Activated CD8-positive, alpha-beta memory T cell treated with anti-CD3 and anti-CD28 coated beads for 1 hour (primary cell): ENCODE results near the gene KCNH1.

ENCODE experiments used
- DNase-seq, 2 donors: peaks; one replicate each; pipeline ENCODE4 v3.0.0-alpha.2; 2020; ENCODE audit warnings: low read depth in 1 of 2; ENCODE audit errors: extremely low read depth in 1 of 2

KCNH1 gene

GRCh38 chr1:210932104-210932503 lies 201.8 kb downstream of the KCNH1 start:
- DNase-seq: no peak

DNA sequence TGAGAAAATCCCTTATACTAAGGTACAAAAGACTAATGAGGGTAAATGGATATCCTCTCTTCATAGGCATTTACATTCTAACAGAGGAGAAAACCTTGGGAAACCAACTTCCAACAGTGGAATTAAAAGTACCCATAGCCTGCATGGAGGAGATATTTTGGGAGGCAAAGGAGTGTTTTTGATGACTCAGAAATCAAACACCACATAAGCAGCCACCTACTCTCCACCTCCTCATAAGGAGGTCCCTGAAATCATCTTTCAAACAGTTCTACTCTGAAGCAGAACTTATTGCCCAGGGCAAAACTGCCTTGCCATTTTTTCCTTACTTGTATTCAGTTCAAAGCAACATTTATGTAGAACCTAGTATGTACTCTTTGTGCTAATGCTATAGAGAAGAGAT lies 211.3 kb downstream of the KCNH1 start:
- no peak for DNase-seq

DNA sequence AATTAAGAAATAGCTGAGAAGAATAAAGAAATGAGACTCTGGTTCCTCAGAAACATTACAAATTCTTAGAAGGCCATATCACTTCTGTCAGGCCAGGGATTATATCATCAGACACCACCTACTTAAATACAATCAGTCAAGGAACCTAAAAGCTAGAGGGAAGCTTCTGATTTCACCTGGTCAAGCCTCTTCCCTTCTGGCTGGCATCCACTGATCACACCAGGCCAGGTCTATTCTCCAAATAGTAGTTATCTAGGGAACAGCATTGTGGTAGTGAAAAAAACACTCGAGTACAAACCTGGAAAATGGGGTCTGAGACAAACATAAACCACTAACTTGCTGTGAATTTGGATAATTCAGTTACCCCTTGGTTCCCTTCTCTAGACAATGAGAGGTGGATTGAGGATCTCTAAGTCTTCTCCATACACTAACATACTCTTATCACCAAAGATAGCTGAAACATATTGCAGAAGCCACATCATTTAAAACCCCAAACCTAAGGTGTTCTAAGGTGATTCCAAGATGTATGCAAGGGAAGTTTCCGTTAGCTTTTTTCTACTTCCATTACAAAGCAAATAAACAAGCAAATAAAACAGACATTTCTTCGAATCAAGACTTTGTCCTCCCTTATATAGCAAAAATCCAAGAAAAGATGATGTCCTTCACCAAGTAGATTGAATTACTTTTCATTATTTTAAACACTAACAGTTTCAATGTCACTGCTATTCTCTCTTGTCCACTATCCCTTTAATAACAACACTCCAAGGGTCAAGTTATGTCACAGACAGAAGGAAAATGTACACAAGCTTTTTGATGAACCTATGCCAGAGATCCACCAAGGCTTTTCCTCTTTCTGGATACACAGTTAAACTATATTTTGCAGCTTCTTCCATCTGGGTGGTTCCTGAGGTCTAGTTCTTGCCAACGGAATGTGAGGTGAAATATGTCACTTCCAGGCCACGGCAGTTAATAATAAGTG lies 212.9 kb downstream of the KCNH1 start:
- DNase-seq: no peak

GRCh38 chr1:210920258-210920657 lies 213.7 kb downstream of the KCNH1 start:
- DNase-seq: no peak

DNA sequence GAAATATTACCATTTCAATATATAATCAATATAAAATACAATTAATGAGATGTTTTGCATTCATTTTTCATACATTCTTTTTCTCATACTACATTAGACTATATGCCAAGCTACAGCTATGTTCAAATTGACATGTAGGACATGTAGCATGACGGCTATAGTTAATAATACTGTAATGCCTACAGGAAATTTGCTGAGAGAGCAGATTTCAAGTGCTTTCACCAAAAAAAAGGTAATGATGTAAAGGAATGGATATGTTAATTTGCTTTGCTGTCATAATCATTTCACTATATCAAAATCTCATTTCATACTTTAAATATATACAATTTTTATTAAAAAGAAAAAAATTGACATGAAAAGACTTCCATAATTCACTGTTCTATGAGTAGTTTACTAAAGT lies 215.1 kb downstream of the KCNH1 start:
- no peak for DNase-seq

GRCh38 chr1:210917560-210918169 lies 216.3 kb downstream of the KCNH1 start:
- DNase-seq: no peak

- DNase-seq: no peak
These were observed 217.4 kb downstream of the KCNH1 start for GRCh38 chr1:210916548-210916947.

DNA sequence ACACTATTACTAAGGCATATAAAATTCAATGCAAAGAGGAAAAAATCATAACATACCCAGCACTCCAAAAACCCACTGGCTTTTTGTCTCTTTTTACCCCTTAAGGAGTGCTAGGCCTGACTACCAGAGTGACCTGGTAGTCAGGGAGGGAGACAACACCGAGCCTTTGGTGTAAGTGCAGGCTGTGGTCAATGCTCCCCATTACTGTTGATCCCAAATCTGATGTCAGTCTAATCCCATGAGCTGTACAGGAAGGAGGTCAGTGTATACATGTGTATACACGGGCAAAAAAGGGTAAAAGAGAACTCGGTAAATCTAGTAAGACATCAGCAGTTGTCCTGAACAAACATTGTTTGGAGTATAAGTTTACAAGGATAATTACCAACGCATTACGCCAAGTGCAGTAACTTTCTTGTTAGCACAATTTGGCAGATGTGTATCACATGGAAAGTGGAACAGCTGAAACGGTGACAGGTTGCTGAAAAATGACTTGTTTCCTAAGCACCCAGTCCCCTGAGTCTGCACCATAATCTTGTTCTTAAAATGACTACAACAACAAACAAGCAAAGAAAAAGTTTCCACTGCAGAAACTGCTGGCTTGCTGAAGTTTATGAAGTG lies 217.9 kb downstream of the KCNH1 start:
- DNase-seq: no peak

DNA sequence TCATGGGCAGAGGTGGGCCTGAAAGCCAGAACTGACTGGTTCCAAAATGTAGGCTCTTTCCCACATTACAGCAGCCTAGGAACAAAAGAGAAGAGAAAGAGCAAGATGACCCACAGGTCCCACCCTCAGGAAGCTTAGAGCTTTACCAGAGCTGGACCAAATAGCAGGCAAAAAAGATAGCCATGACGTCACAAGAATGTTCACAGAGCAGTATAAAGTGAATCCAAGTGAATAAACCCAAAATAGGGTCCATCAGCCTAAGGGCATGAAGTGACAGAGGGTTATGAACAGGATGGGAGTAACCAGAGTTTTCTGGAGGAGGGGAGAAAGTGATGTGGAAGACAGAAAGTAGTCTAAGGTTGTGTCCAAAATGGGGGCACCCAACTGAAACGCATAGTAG lies 221.2 kb downstream of the KCNH1 start:
- DNase-seq: no peak

GRCh38 chr1:210910020-210910575 lies 223.8 kb downstream of the KCNH1 start:
- DNase-seq: no peak

DNA sequence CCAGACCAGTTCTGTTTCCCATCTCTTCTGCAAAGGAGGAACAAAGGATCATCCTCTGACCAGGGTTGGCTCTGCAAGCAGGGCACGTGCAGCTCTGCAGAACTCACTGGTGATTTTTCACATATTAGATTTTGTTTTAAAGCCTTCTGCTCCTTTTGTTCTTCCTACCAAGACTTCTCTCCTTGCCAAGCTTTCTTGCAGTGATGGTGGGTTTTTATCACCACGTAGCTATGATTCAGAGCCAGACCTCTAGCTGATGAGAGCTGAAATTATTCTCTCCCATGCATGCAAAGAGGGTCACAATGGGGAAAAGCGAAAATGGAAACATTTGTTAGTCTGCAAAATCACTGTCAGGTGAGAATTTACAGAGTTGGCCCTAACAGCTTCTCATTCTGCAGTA lies 225.2 kb downstream of the KCNH1 start:
- no peak for DNase-seq

DNA sequence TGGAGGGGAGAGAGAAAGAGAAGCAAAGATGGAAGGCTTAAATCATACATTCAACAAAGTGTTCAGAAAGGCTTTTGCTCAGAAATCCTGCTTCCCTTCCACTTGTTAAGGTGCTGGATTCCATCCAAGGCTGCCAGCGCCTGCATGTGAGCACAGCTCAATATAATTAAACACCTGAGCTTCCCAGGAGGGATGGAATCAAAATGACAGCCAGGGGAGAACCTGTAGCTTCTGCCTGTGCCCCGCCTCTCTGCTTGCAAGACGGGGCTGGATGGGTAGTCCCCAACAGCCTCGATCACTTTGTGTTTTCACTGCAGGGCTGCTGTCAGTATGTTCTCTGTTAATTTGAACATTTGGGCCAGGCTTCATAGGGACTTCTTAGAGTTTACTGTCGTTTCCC lies 225.7 kb downstream of the KCNH1 start:
- DNase-seq: no peak

GRCh38 chr1:210907251-210907805 lies 226.6 kb downstream of the KCNH1 start:
- DNase-seq: no peak

DNA sequence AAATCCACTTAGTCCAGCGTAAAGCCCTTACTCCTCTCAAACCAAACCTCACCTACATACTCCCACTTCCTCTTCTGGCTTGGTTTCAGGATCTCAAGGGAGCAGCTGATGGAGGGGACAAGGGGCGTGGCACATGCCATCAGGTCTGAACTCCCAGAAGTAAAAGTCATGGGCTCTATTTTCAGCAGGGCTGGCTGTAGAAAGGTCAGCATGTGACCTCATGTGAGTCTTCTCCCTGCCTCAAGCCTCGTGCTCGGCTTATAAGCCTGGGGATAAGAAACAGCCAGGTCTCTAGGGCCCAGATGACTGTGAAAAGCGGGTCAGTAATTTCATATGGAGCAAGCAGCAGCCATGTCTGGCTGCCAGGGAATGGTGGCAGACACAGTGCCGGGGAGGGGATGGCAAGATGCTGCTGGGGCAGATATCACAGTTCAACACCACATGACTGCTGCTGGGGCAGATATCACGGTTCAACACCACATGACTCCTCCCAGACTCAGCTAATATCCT lies 227.9 kb downstream of the KCNH1 start:
- no peak for DNase-seq

- DNase-seq: no peak
These were observed 228.5 kb downstream of the KCNH1 start for GRCh38 chr1:210905365-210905904.

GRCh38 chr1:210901981-210902770 lies 231.8 kb downstream of the KCNH1 start:
- DNase-seq: no peak

GRCh38 chr1:210900820-210901219 lies 233.1 kb downstream of the KCNH1 start:
- no peak for DNase-seq

DNA sequence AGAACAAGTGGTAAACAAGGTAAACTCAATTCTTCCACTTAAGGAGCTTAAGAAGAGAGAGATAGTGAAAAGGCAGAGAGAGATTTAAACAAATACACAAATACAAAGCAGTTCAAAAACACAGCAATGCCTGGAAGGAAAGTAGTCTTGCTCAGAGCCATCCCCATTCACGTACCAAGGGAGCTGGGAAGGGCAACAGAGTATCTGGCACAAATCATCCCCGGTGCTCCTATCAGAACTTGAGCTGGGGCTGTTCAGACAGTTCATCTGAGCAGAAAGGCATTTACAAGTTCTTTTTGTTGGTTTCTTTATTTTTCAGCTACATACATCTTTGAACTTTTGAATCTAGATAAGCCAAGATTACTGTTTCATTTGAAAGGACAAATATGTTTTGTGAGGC lies 233.9 kb downstream of the KCNH1 start:
- no peak for DNase-seq

- no peak for DNase-seq
These were observed 234.3 kb downstream of the KCNH1 start for GRCh38 chr1:210899676-210900075.

DNA sequence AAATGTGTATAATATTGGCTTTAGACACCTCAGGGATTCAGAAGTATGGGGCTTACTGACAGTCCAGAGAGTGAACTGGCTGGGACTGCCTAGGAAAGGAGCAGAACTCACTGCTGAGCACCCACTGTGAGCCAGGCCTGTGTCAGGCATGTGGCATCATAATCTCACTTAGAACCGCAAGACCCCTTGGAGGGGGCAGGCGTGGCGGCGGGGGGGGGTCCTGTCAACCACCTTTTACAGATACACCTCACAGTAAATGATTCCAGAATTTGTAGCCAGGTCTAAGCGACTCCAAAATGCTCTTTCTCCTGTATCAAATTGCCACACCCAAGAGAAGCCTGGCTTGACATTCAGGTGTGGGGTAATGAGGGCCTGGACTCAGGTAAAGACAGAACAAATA lies 235.5 kb downstream of the KCNH1 start:
- no peak for DNase-seq
